Stimulated activated CD4-positive, alpha-beta T cell treated with anti-CD3 and anti-CD28 coated beads, Interleukin-12 subunit alpha, Interleukin-12 subunit beta, amount 100 ng/mL, for 48 hours (primary cell): ENCODE data around the gene NDFIP2.
A peak's percentile ranks its signal among the peaks of the same experiment; 100 is the strongest.

Source experiments
- DNase-seq, 3 donors: peaks; one replicate each; pipeline ENCODE4 v3.0.0-alpha.2; 2020; ENCODE audit warnings: low read depth in 2 of 3, low spot score in 1 of 3

Gene NDFIP2

GRCh38 chr13:79480954-79481684 lies at the start of gene NDFIP2:
NDFIP2 (plus strand) TSS chr13:79481155; CDS start chr13:79481204, 49 bp downstream.
- DNase-seq = peak; percentile 81 to 90 (median 87)

- DNase-seq = no peak
Observed at GRCh38 chr13:79432086-79432485, 48.9 kb upstream of the NDFIP2 start.

GRCh38 chr13:79432992-79433391 lies 48.0 kb upstream of the NDFIP2 start:
- no peak for DNase-seq

GRCh38 chr13:79434556-79434955 lies 46.4 kb upstream of the NDFIP2 start:
- no peak for DNase-seq

GRCh38 chr13:79435561-79435990 lies 45.4 kb upstream of the NDFIP2 start:
- DNase-seq = no peak

GRCh38 chr13:79439275-79439674 lies 41.7 kb upstream of the NDFIP2 start:
- DNase-seq = no peak

GRCh38 chr13:79440958-79441528 lies 39.9 kb upstream of the NDFIP2 start:
- DNase-seq = no peak

GRCh38 chr13:79442221-79442620 lies 38.7 kb upstream of the NDFIP2 start:
- DNase-seq = no peak

GRCh38 chr13:79442706-79443105 lies 38.2 kb upstream of the NDFIP2 start:
- DNase-seq = no peak

- no peak for DNase-seq
Observed at GRCh38 chr13:79445968-79446645, 34.8 kb upstream of the NDFIP2 start.

- no peak for DNase-seq
Observed at GRCh38 chr13:79447141-79447540, 33.8 kb upstream of the NDFIP2 start.

- no peak for DNase-seq
Observed at GRCh38 chr13:79447741-79448140, 33.2 kb upstream of the NDFIP2 start.

- DNase-seq = no peak
Observed at GRCh38 chr13:79448413-79448812, 32.5 kb upstream of the NDFIP2 start.

GRCh38 chr13:79450110-79450509 lies 30.8 kb upstream of the NDFIP2 start:
- DNase-seq = no peak

- peak; percentile 91 to 92 (median 91) for DNase-seq
Observed at GRCh38 chr13:79451500-79451962, 29.4 kb upstream of the NDFIP2 start.

- no peak for DNase-seq
Observed at GRCh38 chr13:79452239-79452913, 28.6 kb upstream of the NDFIP2 start.

GRCh38 chr13:79455331-79455730 lies 25.6 kb upstream of the NDFIP2 start:
- no peak for DNase-seq

- no peak for DNase-seq
Observed at GRCh38 chr13:79456051-79456450, 24.9 kb upstream of the NDFIP2 start.

- DNase-seq = no peak
Observed at GRCh38 chr13:79456656-79457365, 24.1 kb upstream of the NDFIP2 start.

- no peak for DNase-seq
Observed at GRCh38 chr13:79457390-79457789, 23.6 kb upstream of the NDFIP2 start.

GRCh38 chr13:79457948-79458347 lies 23.0 kb upstream of the NDFIP2 start:
- DNase-seq = no peak
